Caco-2 (cell line): ENCODE results near the gene FIGNL1. TPM values are rescaled to one million over a fixed set of nuclear protein-coding genes. Genes with fewer than 3 reads are reported as not detected.
A peak's percentile ranks its signal among the peaks of the same experiment; 100 is the strongest.

Experiments used
- BruUV-seq: library from RNA; stranded (reverse); fragments of 400-500 nt; replicated peaks from 2 replicates; lab custom pipeline; 2021; lab: Mats Ljungman, UMichigan
- CTCF ChIA-PET: fragments of 300-600 bp; sonication (Branson Sonifier 250); formaldehyde crosslinking; loops from one replicate; lab custom pipeline; 2022; ENCODE audit warnings: antibody characterized with exemption; lab: Charles Lee
- POLR2A ChIA-PET: fragments of 300-600 bp; sonication (Branson Sonifier 250); formaldehyde crosslinking; loops from one replicate; lab custom pipeline; 2022; ENCODE audit warnings: antibody characterized with exemption; lab: Charles Lee
- DNase-seq, 2 experiments: peaks; one replicate each; pipeline versions ENCODE4 v3.0.0 to v3.0.0-alpha.2; 2020 to 2022
- H3K27me3 ChIP-seq: replicated peaks from 2 replicates; pipeline ENCODE4 v1.6.0; 2011; ENCODE audit warnings: low read length; ENCODE audit not compliant: control insufficient read depth, insufficient read depth
- H3K36me3 ChIP-seq: 2 replicates; pipeline ENCODE4 v1.5.1; 2011; ENCODE audit warnings: low read length; ENCODE audit not compliant: control insufficient read depth, insufficient read depth
- H3K4me1 ChIP-seq: fragments of 250-450 bp; sonication (Bioruptor Pico); 2 replicates; pipeline ENCODE4 v1.5.1; 2020; ENCODE audit warnings: mild to moderate bottlenecking
- H3K4me3 ChIP-seq: 2 replicates; pipeline ENCODE4 v1.5.1; 2011; ENCODE audit warnings: low read depth, mild to moderate bottlenecking, control low read depth, low read length
- H3K9me3 ChIP-seq: fragments of 250-450 bp; sonication (Bioruptor Pico); 2 replicates; pipeline ENCODE4 v1.5.1; 2020; ENCODE audit warnings: mild to moderate bottlenecking, moderate library complexity
- H3K27ac Mint-ChIP-seq: one replicate; pipeline ENCODE4 v1.8.0; 2022; ENCODE audit warnings: mixed read lengths; ENCODE audit not compliant: unreplicated experiment
- H3K27me3 Mint-ChIP-seq: one replicate; pipeline ENCODE4 v1.8.0; 2022; ENCODE audit warnings: mixed read lengths; ENCODE audit not compliant: insufficient read depth, unreplicated experiment
- H3K36me3 Mint-ChIP-seq: one replicate; pipeline ENCODE4 v1.8.0; 2022; ENCODE audit warnings: mild to moderate bottlenecking, mixed read lengths; ENCODE audit not compliant: insufficient read depth, unreplicated experiment
- H3K4me1 Mint-ChIP-seq: one replicate; pipeline ENCODE4 v1.8.0; 2022; ENCODE audit warnings: low read depth, mixed read lengths; ENCODE audit not compliant: unreplicated experiment
- H3K4me3 Mint-ChIP-seq: one replicate; pipeline ENCODE4 v1.8.0; 2022; ENCODE audit warnings: mild to moderate bottlenecking, moderate library complexity, mixed read lengths; ENCODE audit not compliant: unreplicated experiment
- H3K9me3 Mint-ChIP-seq: one replicate; pipeline ENCODE4 v1.8.0; 2022; ENCODE audit warnings: mixed read lengths; ENCODE audit not compliant: unreplicated experiment
- CTCF ChIP-seq, 2 experiments: fragments of 200-600 bp in 1 of 2; IDR thresholded peaks; 1 replicate in 1 of 2; 2 replicates in 1 of 2; pipeline versions ENCODE4 v1.5.1 to v1.8.0; 2011 to 2022; ENCODE audit warnings: antibody characterized with exemption in 1 of 2, control low read depth in 1 of 2, inconsistent platforms in 1 of 2, low read depth in 1 of 2, low read length in 1 of 2, mild to moderate bottlenecking in 1 of 2, moderate library complexity in 1 of 2; ENCODE audit not compliant: insufficient read depth in 1 of 2, severe bottlenecking in 1 of 2, unreplicated experiment in 1 of 2
- intact Hi-C: fragments of 100-400 bp; cut with micrococcal nuclease; formaldehyde crosslinking; loops from one replicate; pipeline ENCODE4 v1.10.0; 2022; ENCODE audit not compliant: unreplicated experiment
- total RNA-seq: library from RNA; stranded (reverse); gene quantifications from 2 replicates; pipeline ENCODE4 v1.2.3, GENCODE V29; 2022

FIGNL1 gene
- total RNA-seq, 1 experiment from 2014 or later, result 47.2 TPM

GRCh38 chr7:50428911-50429310 is 21.2 kb downstream of the FIGNL1 start:
- Histone ChIP-seq H3K9me3 (peaks cover 6% of the 10 kb centered on the region; the same call in 1 of the 2 replicates), H3K27me3 (no peaks in the 10 kb centered on the region), H3K36me3 (no peaks in the 10 kb centered on the region), H3K4me1 (peaks cover 30% of the 10 kb centered on the region), H3K4me3 (no peak overlapping the region)
- peaks cover 7% of the 10 kb centered on the region for H3K36me3 Mint-ChIP-seq
- TF ChIP-seq CTCF (IDR thresholded peaks at IDR 0.05; ENCODE audit: insufficient read depth in 1 of 2, low read depth in 1 of 2, low read length in 1 of 2, severe bottlenecking in 1 of 2, unreplicated experiment in 1 of 2), result no peak
- POLR2A ChIA-PET, result no interaction called here
- H3K27ac Mint-ChIP-seq, result peak overlapping the region; percentile 13
- DNase-seq, result no peak
- H3K4me3 Mint-ChIP-seq, result no peak overlapping the region
- no TSS peak for BruUV-seq
- peaks cover 26% of the 10 kb centered on the region for H3K4me1 Mint-ChIP-seq
- intact Hi-C loops, result loop anchor here (5.0 kb wide), 1 partner anchor 98 kb away; no protein-coding TSS in a partner anchor
- no peaks in the 10 kb centered on the region for H3K27me3 Mint-ChIP-seq
- H3K9me3 Mint-ChIP-seq, result no peaks in the 10 kb centered on the region
- CTCF ChIA-PET, result no interaction called here

GRCh38 chr7:50427518-50427917 is 22.6 kb downstream of the FIGNL1 start:
- H3K9me3 ChIP-seq, result peaks cover 6% of the 10 kb centered on the region; the same call in 1 of the 2 replicates
- peaks cover 30% of the 10 kb centered on the region for H3K4me1 ChIP-seq
- no peak for TF ChIP-seq CTCF (IDR thresholded peaks at IDR 0.05; ENCODE audit: insufficient read depth in 1 of 2, low read depth in 1 of 2, low read length in 1 of 2, severe bottlenecking in 1 of 2, unreplicated experiment in 1 of 2)
- H3K27me3 Mint-ChIP-seq, result no peaks in the 10 kb centered on the region
- peak overlapping the region; percentile 78 for H3K27ac Mint-ChIP-seq
- no peak for DNase-seq
- H3K36me3 Mint-ChIP-seq, result peaks cover 7% of the 10 kb centered on the region
- H3K36me3 ChIP-seq, result no peaks in the 10 kb centered on the region
- H3K4me3 Mint-ChIP-seq, result peak overlapping the region; percentile 25
- intact Hi-C loops, result loop anchor here (5.0 kb wide), 1 partner anchor 100 kb away; no protein-coding TSS in a partner anchor
- BruUV-seq, result no TSS peak
- peaks cover 35% of the 10 kb centered on the region for H3K4me1 Mint-ChIP-seq
- no peaks in the 10 kb centered on the region for H3K27me3 ChIP-seq
- H3K9me3 Mint-ChIP-seq, result no peaks in the 10 kb centered on the region
- no peak overlapping the region for H3K4me3 ChIP-seq
- ChIA-PET CTCF (interaction anchor here (0.9 to 2.4 kb wide), 3 partner anchors 9 to 232 kb away, joined by 3 to 18 read pairs (median 3); no protein-coding TSS in a partner anchor), POLR2A (no interaction called here)

GRCh38 chr7:50426280-50427045 is 23.7 kb downstream of the FIGNL1 start:
- Histone ChIP-seq H3K36me3 (no peaks in the 10 kb centered on the region), H3K4me3 (no peak overlapping the region), H3K4me1 (peaks cover 30% of the 10 kb centered on the region), H3K9me3 (peaks cover 6% of the 10 kb centered on the region; the same call in 1 of the 2 replicates), H3K27me3 (no peaks in the 10 kb centered on the region)
- Mint-ChIP-seq H3K36me3 (peaks cover 7% of the 10 kb centered on the region), H3K27ac (peak overlapping the region; percentile 78), H3K4me1 (peaks cover 35% of the 10 kb centered on the region), H3K9me3 (no peaks in the 10 kb centered on the region), H3K4me3 (peak overlapping the region; percentile 25), H3K27me3 (no peaks in the 10 kb centered on the region)
- TF ChIP-seq CTCF (IDR thresholded peaks at IDR 0.05; ENCODE audit: insufficient read depth in 1 of 2, low read depth in 1 of 2, low read length in 1 of 2, severe bottlenecking in 1 of 2, unreplicated experiment in 1 of 2), result no peak
- TSS peak; percentile 79 for BruUV-seq
- ChIA-PET POLR2A (interaction anchor here (0.5 to 0.6 kb wide), 2 partner anchors 20 kb away, joined by 3 read pairs; no protein-coding TSS in a partner anchor), CTCF (interaction anchor here (0.9 to 2.4 kb wide), 4 partner anchors 8 to 231 kb away, joined by 3 to 18 read pairs (median 3); no protein-coding TSS in a partner anchor)
- peak; percentile 81 to 88 for DNase-seq
- intact Hi-C loops, result loop anchor here (1.0 to 5.0 kb wide), 2 partner anchors 20 to 101 kb away; no protein-coding TSS in a partner anchor
